Measurements from ENCODE around the gene CEP170.

The CEP170 gene

DNA sequence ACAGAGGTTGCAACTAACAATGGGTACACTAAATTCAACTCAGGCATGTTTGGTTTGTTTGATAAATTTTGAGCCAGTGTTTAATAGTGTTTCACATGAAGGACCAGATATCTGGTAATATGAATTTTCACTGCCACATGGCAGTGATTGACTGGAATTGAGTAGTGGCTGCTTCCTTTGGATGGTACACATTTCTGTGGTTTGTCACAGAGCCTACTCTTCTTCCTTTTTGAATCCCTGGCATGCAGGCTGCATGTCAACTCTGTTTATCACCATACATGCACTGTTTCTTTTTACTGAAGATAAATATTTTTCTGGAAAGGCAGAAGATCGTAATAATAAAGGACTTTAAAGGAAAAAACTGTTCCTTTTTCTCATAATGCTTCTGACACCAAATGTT lies 36.2 kb upstream of the CEP170 start:
- no peak overlapping the region for H3K4me3 ChIP-seq (ENCODE audit: low read depth, low read length)
- TF ChIP-seq, protein P1, sequence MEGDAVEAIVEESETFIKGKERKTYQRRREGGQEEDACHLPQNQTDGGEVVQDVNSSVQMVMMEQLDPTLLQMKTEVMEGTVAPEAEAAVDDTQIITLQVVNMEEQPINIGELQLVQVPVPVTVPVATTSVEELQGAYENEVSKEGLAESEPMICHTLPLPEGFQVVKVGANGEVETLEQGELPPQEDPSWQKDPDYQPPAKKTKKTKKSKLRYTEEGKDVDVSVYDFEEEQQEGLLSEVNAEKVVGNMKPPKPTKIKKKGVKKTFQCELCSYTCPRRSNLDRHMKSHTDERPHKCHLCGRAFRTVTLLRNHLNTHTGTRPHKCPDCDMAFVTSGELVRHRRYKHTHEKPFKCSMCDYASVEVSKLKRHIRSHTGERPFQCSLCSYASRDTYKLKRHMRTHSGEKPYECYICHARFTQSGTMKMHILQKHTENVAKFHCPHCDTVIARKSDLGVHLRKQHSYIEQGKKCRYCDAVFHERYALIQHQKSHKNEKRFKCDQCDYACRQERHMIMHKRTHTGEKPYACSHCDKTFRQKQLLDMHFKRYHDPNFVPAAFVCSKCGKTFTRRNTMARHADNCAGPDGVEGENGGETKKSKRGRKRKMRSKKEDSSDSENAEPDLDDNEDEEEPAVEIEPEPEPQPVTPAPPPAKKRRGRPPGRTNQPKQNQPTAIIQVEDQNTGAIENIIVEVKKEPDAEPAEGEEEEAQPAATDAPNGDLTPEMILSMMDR (IDR thresholded peaks at IDR 0.05; ENCODE audit: borderline replicate concordance, insufficient read depth, low read depth, low read length): no peak

DNA sequence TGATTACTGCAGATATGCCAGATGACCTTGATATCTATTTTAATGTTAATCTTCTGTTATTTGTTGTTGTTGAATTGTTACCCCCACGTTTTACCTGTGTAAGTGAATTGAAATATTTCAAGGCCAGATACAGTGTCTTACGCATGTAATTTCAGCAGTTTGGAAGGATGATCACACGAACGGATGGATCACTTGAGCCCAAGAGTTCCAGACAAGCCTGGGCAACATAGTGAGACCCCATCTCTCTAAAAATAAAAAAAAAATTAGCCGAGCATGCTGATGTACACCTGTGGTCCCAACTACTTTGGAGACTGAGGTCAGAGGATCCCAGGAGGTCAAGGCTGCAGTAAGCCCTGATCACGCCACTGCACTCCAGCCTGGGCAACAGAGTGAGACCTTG lies 33.0 kb upstream of the CEP170 start:
- TF ChIP-seq, protein P1 (IDR thresholded peaks at IDR 0.05; ENCODE audit: borderline replicate concordance, insufficient read depth, low read depth, low read length): no peak
- no peak overlapping the region for H3K4me3 ChIP-seq (ENCODE audit: low read depth, low read length)

DNA sequence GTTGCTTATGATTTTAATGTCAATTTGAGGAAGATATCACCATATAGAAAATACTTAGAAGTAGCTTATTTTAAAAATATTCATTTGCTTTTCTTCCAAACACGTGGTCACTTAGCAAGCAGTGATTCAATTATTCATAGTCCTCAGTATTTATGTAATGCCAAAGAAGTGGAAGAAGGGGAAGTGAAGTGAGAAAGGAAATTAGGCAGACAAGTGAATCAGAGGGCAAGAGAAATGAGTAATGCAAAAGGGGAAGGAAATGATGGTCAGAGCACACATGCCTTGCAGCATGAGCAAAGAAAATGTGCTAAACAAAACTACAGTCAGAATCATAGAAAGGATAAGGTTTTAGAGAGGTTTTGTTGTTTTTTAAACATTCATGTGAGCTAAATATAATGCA lies 32.6 kb upstream of the CEP170 start:
- TF ChIP-seq, protein P1 (IDR thresholded peaks at IDR 0.05; ENCODE audit: borderline replicate concordance, insufficient read depth, low read depth, low read length): no peak
- H3K4me3 ChIP-seq (ENCODE audit: low read depth, low read length): no peak overlapping the region

GRCh38 chr1:243287123-243287460 lies 32.0 kb upstream of the CEP170 start:
- TF ChIP-seq, protein P1 (IDR thresholded peaks at IDR 0.05; ENCODE audit: borderline replicate concordance, insufficient read depth, low read depth, low read length): no peak
- no peak overlapping the region for H3K4me3 ChIP-seq (ENCODE audit: low read depth, low read length)

GRCh38 chr1:243286409-243287122 lies 31.5 kb upstream of the CEP170 start:
- H3K4me3 ChIP-seq (ENCODE audit: low read depth, low read length): no peak overlapping the region
- TF ChIP-seq, protein P1 (IDR thresholded peaks at IDR 0.05; ENCODE audit: borderline replicate concordance, insufficient read depth, low read depth, low read length): no peak

DNA sequence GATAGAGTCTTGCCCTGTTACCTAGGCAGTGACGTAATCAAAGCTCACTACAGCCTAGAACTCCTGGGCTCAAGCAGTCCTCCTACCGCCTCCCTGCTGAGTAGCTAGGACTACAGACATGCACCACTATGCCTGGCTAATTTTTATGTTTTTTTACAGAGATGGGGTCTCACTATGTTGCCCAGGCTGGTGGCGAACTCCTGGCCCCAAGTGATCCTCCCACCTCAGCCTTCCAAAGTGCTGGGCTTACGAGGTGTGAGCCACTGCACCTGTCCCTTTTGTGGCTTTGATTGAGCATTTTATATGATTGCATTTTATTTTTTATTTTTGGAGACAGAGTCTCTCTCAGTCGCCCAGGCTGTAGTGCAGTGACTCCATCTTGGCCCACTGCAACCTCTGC lies 26.6 kb upstream of the CEP170 start:
- H3K4me3 ChIP-seq (ENCODE audit: low read depth, low read length): no peak overlapping the region
- TF ChIP-seq, protein P1 (IDR thresholded peaks at IDR 0.05; ENCODE audit: borderline replicate concordance, insufficient read depth, low read depth, low read length): no peak

DNA sequence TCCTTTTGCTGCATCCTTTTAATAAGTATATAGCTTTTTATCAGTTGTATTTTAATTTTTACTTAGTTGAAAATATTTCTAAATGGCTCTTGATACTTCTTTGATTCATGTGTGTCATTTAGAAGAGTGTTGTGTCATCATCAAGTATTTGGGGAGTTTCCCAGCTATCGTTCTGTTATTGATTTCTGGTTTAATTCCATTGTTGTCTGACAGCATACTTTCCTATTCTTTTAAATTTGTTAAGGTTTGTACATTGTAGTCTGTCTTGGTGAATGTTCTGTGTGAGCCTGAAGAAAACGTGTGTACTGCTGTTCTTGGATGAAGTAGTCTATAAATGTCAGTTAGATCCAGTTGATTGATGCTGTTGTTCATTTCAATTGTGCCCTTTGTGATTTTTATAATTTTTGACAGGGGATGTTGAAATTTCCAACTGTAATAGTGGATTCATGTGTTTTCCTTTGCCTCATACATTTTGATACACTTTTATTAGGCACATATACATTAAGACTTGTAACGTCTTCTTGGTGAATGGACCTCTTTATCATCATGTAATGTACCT lies 25.6 kb upstream of the CEP170 start:
- H3K4me3 ChIP-seq (ENCODE audit: low read depth, low read length): no peak overlapping the region
- TF ChIP-seq, protein P1 (IDR thresholded peaks at IDR 0.05; ENCODE audit: borderline replicate concordance, insufficient read depth, low read depth, low read length): no peak

All from GM12875 (cell line).